HG02642 (cell line): ENCODE measurements around the gene MINDY2.
"Not testable (repeated sequence)": the region's sequence is repeated elsewhere in the genome, so short reads cannot be mapped to it uniquely, and the experiment has no call there.

Experiments used
- ATAC-seq: cut with Tn5 transposase; IDR thresholded peaks from one replicate; pipeline ENCODE4 v1.9.1; 2021; ENCODE audit warnings: mild to moderate bottlenecking; ENCODE audit not compliant: unreplicated experiment, poor library complexity

The MINDY2 gene

GRCh38 chr15:58749532-58750337 lies 21.4 kb upstream of the MINDY2 start, which contains the start of gene ADAM10:
ADAM10 (minus strand) TSS chr15:58749707; CDS start chr15:58749534, 173 bp downstream.
- peak; percentile 89 for ATAC-seq

- no peak for ATAC-seq
Observed at GRCh38 chr15:58752716-58753115, 18.4 kb upstream of the MINDY2 start.

- ATAC-seq = no peak
Observed at GRCh38 chr15:58755350-58755749, 15.8 kb upstream of the MINDY2 start.

GRCh38 chr15:58755956-58756355 lies 15.1 kb upstream of the MINDY2 start:
- ATAC-seq = no peak

GRCh38 chr15:58758141-58758540 lies 13.0 kb upstream of the MINDY2 start:
- ATAC-seq = no peak

- ATAC-seq = no peak
Observed at GRCh38 chr15:58760385-58761009, 10.6 kb upstream of the MINDY2 start.

GRCh38 chr15:58761010-58761388 lies 10.1 kb upstream of the MINDY2 start:
- ATAC-seq = no peak

GRCh38 chr15:58762285-58762684 lies 8.8 kb upstream of the MINDY2 start:
- no peak for ATAC-seq

- no peak for ATAC-seq
Observed at GRCh38 chr15:58762731-58763130, 8.4 kb upstream of the MINDY2 start.

- no peak for ATAC-seq
Observed at GRCh38 chr15:58764468-58764867, 6.6 kb upstream of the MINDY2 start.

GRCh38 chr15:58766290-58766689 lies 4.8 kb upstream of the MINDY2 start:
- no peak for ATAC-seq

GRCh38 chr15:58768601-58769004 lies 2.5 kb upstream of the MINDY2 start:
- ATAC-seq = not testable (repeated sequence)

- peak; percentile 15 for ATAC-seq
Observed at GRCh38 chr15:58770519-58770856, 614 bp upstream of the MINDY2 start.

- peak; percentile 18 for ATAC-seq
Observed at GRCh38 chr15:58771621-58772250, 634 bp downstream of the MINDY2 start.

- no peak for ATAC-seq
Observed at GRCh38 chr15:58773024-58773423, 1.9 kb downstream of the MINDY2 start.

GRCh38 chr15:58775402-58775801 lies 4.3 kb downstream of the MINDY2 start:
- no peak for ATAC-seq

GRCh38 chr15:58777107-58777506 lies 6.0 kb downstream of the MINDY2 start:
- ATAC-seq = peak; percentile 53

GRCh38 chr15:58779554-58779953 lies 8.5 kb downstream of the MINDY2 start:
- ATAC-seq = no peak

- no peak for ATAC-seq
Observed at GRCh38 chr15:58785355-58785754, 14.3 kb downstream of the MINDY2 start.

GRCh38 chr15:58788056-58788710 lies 17.1 kb downstream of the MINDY2 start:
- no peak for ATAC-seq

- ATAC-seq = no peak
Observed at GRCh38 chr15:58793862-58794261, 22.8 kb downstream of the MINDY2 start.
